GM12878 (cell line): ENCODE data around the gene TOMM6. TPM values are rescaled to one million over a fixed set of nuclear protein-coding genes. Genes with fewer than 3 reads are reported as not detected.

Experiments
- ATAC-seq: fragments of 200-7000 bp; cut with Tn5 transposase; 3 replicates; pipeline ENCODE4 v1.9.1; 2020; ENCODE audit warnings: mild to moderate bottlenecking, moderate library complexity
- BruUV-seq: library from RNA; stranded (reverse); fragments of 400-500 nt; replicated peaks from 2 replicates; lab custom pipeline; 2021; lab: Mats Ljungman, UMichigan
- CTCF ChIA-PET: fragments of 300-600 bp; sonication (Branson Sonifier 250); formaldehyde crosslinking; extraction: SDS; loops from one replicate; lab custom pipeline; 2021; ENCODE audit warnings: inconsistent platforms; lab: Yijun Ruan, JAX
- POLR2A ChIA-PET: fragments of 350-600 bp; formaldehyde crosslinking; extraction: SDS; loops from one replicate; lab custom pipeline; 2021; ENCODE audit warnings: inconsistent platforms; lab: Charles Lee
- RAD21 ChIA-PET: fragments of 300-600 bp; sonication (Branson Sonifier 250); formaldehyde crosslinking; loops from one replicate; lab custom pipeline; 2023; ENCODE audit warnings: antibody characterized with exemption; ENCODE audit not compliant: unreplicated experiment; lab: Charles Lee
- SMC1A ChIA-PET: fragments of 300-600 bp; sonication (Branson Sonifier 250); formaldehyde crosslinking; loops from one replicate; lab custom pipeline; 2023; ENCODE audit not compliant: unreplicated experiment, uncharacterized antibody; lab: Charles Lee
- DNase-seq: peaks from one replicate; pipeline ENCODE4 v3.0.0-alpha.2; 2011; ENCODE audit warnings: low read depth, low spot score
- FAIRE-seq: peaks from 3 replicates; lab custom pipeline; 2011; peaks lifted over from hg19 to GRCh38; lab: Jason Lieb, UNC
- H2AFZ ChIP-seq: 2 replicates; pipeline ENCODE4 v1.6.0; 2011; ENCODE audit warnings: low read depth, low read length, control low read depth; ENCODE audit not compliant: control insufficient read depth
- H3K27ac ChIP-seq: 2 replicates; pipeline ENCODE4 v1.5.1; 2011; ENCODE audit warnings: control low read depth; ENCODE audit not compliant: control insufficient read depth, insufficient read depth
- H3K27me3 ChIP-seq, 2 experiments: replicated peaks in 1 of 2; 2 replicates each; pipeline versions ENCODE4 v1.6.0 to v1.6.1; 2011; ENCODE audit warnings: low read length in 1 of 2; ENCODE audit not compliant: control insufficient read depth in 2 of 2, insufficient read depth in 2 of 2
- H3K36me3 ChIP-seq, 2 experiments: 2 replicates each; pipeline ENCODE4 v1.5.1; 2011; ENCODE audit warnings: low read length in 1 of 2; ENCODE audit not compliant: control insufficient read depth in 2 of 2, insufficient read depth in 2 of 2
- H3K4me1 ChIP-seq: 2 replicates; pipeline ENCODE4 v1.6.1; 2011; ENCODE audit warnings: mild to moderate bottlenecking, low read length, moderate library complexity, mixed read lengths; ENCODE audit not compliant: control insufficient read depth, insufficient read depth
- H3K4me2 ChIP-seq: 2 replicates; pipeline ENCODE4 v1.6.0; 2011; ENCODE audit warnings: control low read depth; ENCODE audit not compliant: control insufficient read depth, insufficient read depth
- H3K4me3 ChIP-seq: fragments of 200-600 bp; sonication (generic); 2 replicates; pipeline ENCODE4 v1.5.1; 2016
- H3K79me2 ChIP-seq: 2 replicates; pipeline ENCODE4 v1.6.0; 2011; ENCODE audit warnings: low read length; ENCODE audit not compliant: control insufficient read depth, insufficient read depth
- H3K9ac ChIP-seq: 2 replicates; pipeline ENCODE4 v1.8.0; 2011; ENCODE audit warnings: low read length, control low read depth, mixed read lengths; ENCODE audit not compliant: control insufficient read depth, insufficient read depth
- H3K9me3 ChIP-seq: replicated peaks from 3 replicates; pipeline ENCODE4 v1.5.1; 2011; ENCODE audit warnings: mild to moderate bottlenecking, low read length; ENCODE audit not compliant: control insufficient read depth, insufficient read depth
- H4K20me1 ChIP-seq: 2 replicates; pipeline ENCODE4 v1.6.0; 2011; ENCODE audit not compliant: control insufficient read depth, insufficient read depth
- BACH1 ChIP-seq: fragments of 450-650 bp; IDR thresholded peaks from 2 replicates; pipeline ENCODE4 v1.6.1; 2017; ENCODE audit warnings: mild to moderate bottlenecking, borderline replicate concordance
- BHLHE40 ChIP-seq, 2 experiments: fragments of 450-650 bp in 1 of 2; IDR thresholded peaks; 2 replicates each; pipeline ENCODE4 v1.6.1; 2011 to 2017; ENCODE audit warnings: low read depth in 2 of 2, borderline replicate concordance in 1 of 2, improper control_type of control experiment in 1 of 2, low read length in 1 of 2, mild to moderate bottlenecking in 1 of 2
- E4F1 ChIP-seq: fragments of 450-650 bp; IDR thresholded peaks from 2 replicates; pipeline ENCODE4 v1.6.1; 2018; ENCODE audit warnings: borderline replicate concordance, mild to moderate bottlenecking; ENCODE audit not compliant: partially characterized antibody
- EGR1 ChIP-seq, 2 experiments: IDR thresholded peaks; 1 replicate in 1 of 2; 2 replicates in 1 of 2; pipeline ENCODE4 v1.6.1; 2011 to 2012; ENCODE audit warnings: low read depth in 2 of 2, low read length in 2 of 2, borderline replicate concordance in 1 of 2, mild to moderate bottlenecking in 1 of 2, moderate library complexity in 1 of 2
- HDAC2 ChIP-seq: fragments of 200-600 bp; sonication (generic); IDR thresholded peaks from 2 replicates; pipeline ENCODE4 v1.6.1; 2017
- JUND ChIP-seq: IDR thresholded peaks from 2 replicates; pipeline ENCODE4 v1.6.1; 2012; ENCODE audit warnings: low read depth, mild to moderate bottlenecking, low read length, improper control_type of control experiment, moderate library complexity
- MTA3 ChIP-seq: IDR thresholded peaks from 2 replicates; pipeline ENCODE4 v1.6.1; 2012; ENCODE audit warnings: low read length, inconsistent platforms, borderline replicate concordance
- PAX5 ChIP-seq: IDR thresholded peaks from 2 replicates; pipeline ENCODE4 v1.6.1; 2011; ENCODE audit warnings: low read depth, low read length, borderline replicate concordance
- POLR2AphosphoS2 ChIP-seq: IDR thresholded peaks from 2 replicates; pipeline ENCODE4 v1.6.1; 2011; ENCODE audit warnings: low read depth, mild to moderate bottlenecking, low read length, improper control_type of control experiment, moderate library complexity
- SREBF2 ChIP-seq: IDR thresholded peaks from 2 replicates; pipeline ENCODE4 v1.6.1; 2012; ENCODE audit warnings: mild to moderate bottlenecking, low read length
- TAF1 ChIP-seq: IDR thresholded peaks from 2 replicates; pipeline ENCODE4 v1.6.1; 2011; ENCODE audit warnings: mild to moderate bottlenecking, low read depth, low read length, borderline replicate concordance
- TCF12 ChIP-seq: IDR thresholded peaks from 2 replicates; pipeline ENCODE4 v1.6.1; 2011; ENCODE audit warnings: low read depth, mild to moderate bottlenecking, low read length
- ZBTB40 ChIP-seq: fragments of 450-650 bp; IDR thresholded peaks from 2 replicates; pipeline ENCODE4 v1.6.1; 2016; ENCODE audit warnings: mild to moderate bottlenecking, moderate library complexity, borderline replicate concordance
- ZNF622 ChIP-seq: fragments of 450-650 bp; IDR thresholded peaks from 2 replicates; pipeline ENCODE4 v1.6.1; 2017; ENCODE audit warnings: mild to moderate bottlenecking, inconsistent platforms
- WGBS: methylation state at CpG from one replicate; pipeline ENCODE4 v1.1.6; 2016; ENCODE audit warnings: low lambda C conversion rate; ENCODE audit not compliant: insufficient replicate concordance, insufficient coverage; ENCODE audit errors: missing lambda C conversion rate; 5-methylcytosine and 5-hydroxymethylcytosine counted together
- in situ Hi-C: fragments of 300-500 bp; cut with MboI; formaldehyde crosslinking; loops from 9 replicates; pipeline ENCODE4 v1.14.3; 2018; ENCODE audit warnings: mixed read lengths
- intact Hi-C: fragments of 100-400 bp; cut with micrococcal nuclease; formaldehyde crosslinking; loops from one replicate; pipeline ENCODE4 v1.14.2; 2022; ENCODE audit not compliant: unreplicated experiment
- polyA plus RNA-seq, 11 experiments: library from polyadenylated mRNA; depleted of rRNA in 4 of 11; unstranded in 6 of 11; stranded (reverse) in 5 of 11; fragments of >200 nt; fragmentation: Nextera tagmentation in 4 of 11; fragmentation: Illumina TruSeq in 1 of 11; extraction: Ambion mirVana in 4 of 11; extraction: Trizol in 1 of 11; gene quantifications; 1 replicate in 1 of 11; 2 replicates in 10 of 11; pipeline versions ENCODE4 v1.2.1 to v1.2.3, GENCODE V29; 2011 to 2016; ENCODE audit warnings: inconsistent platforms in 2 of 11, missing spikeins in 2 of 11, low read depth in 1 of 11
- total RNA-seq, 4 experiments: library from RNA; depleted of rRNA in 3 of 4; stranded (reverse); fragments of >200 nt in 3 of 4; fragmentation: Illumina TruSeq in 1 of 4; extraction: Trizol in 1 of 4; gene quantifications; 2 replicates each; pipeline versions ENCODE4 v1.2.1 to v1.2.3, GENCODE V29; 2013 to 2021
- TF ChIP-seq, protein P1 (sequence below): IDR thresholded peaks from 2 replicates; pipeline ENCODE4 v1.6.1; 2011; ENCODE audit warnings: borderline replicate concordance, low read depth, mild to moderate bottlenecking, moderate library complexity, mixed read lengths, low read length; ENCODE audit not compliant: insufficient read depth; ENCODE audit errors: extremely low read length

Gene TOMM6
- total and polyA plus RNA-seq, 10 of the 15 experiments (the other 5 are each of a cell fraction or from before 2014, with no cell fraction given): 206 to 746 (median 448) TPM

DNA sequence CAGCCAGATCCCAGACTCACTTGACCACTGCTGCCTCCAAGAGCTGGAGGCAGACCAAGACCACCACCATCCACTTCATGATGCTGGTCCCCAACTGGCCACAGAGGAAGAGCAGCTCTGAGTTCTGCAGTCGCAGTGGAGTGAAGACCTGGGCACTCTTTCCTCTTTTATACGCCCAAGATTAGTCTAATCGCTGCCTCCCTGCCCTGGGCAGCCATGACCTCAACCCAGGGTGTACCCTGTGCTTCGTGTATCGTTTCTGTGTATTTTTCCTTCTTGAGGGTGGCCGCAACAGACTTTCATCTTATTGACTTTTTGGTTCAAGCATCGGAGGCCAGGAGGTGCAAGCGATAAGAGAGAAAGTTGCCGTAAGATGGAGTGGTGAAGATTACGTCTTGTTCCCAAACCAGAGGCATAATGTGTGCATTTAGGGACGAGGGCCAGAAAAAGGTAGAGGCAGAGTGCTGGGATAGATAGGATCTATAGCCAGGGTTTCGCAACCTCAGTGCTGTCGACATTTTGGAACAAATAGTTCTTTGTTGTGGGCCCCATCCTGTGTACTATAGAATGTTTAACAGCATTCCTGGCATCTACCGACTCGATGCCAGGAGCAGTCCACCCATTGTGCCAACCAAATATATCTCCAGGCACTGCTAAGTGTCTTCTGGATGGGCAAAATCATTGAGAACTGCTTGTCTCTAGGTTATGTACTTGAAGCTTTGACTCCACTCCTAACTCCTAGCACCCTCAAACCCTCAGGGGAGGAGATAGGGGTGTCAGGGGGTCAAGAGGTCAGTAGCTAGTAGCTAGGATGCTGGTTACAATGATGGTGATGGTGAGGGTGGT is 40.0 kb upstream of the TOMM6 start, which contains the start of gene PGC:
Gene PGC, minus strand, starts transcription at position 142 of the 846 bp plus-strand sequence. Its CDS starts 63 bp downstream, at position 79.
- in situ Hi-C loops: no loop called here
- ChIA-PET SMC1A (interaction anchor here (1.1 kb wide), 1 partner anchor 31 kb away, joined by 3 read pairs; no protein-coding TSS in a partner anchor), POLR2A (interaction anchor here (0.6 kb wide), 1 partner anchor 415 kb away, joined by 3 read pairs; no protein-coding TSS in a partner anchor)
- TF ChIP-seq ZBTB40 (no peak), PAX5 (no peak), E4F1 (no peak), ZNF622 (no peak), POLR2AphosphoS2 (no peak), SREBF2 (no peak), BHLHE40 (IDR thresholded peaks at IDR 0.05; ENCODE audit: borderline replicate concordance in 1 of 2, low read depth in 2 of 2, low read length in 1 of 2) (no peak), TAF1 (no peak), MTA3 (no peak), HDAC2 (no peak), JUND (no peak), TCF12 (no peak), BACH1 (no peak), EGR1 (IDR thresholded peaks at IDR 0.05; ENCODE audit: borderline replicate concordance in 1 of 2, low read depth in 2 of 2, low read length in 2 of 2) (no peak)
- TF ChIP-seq, protein P1, sequence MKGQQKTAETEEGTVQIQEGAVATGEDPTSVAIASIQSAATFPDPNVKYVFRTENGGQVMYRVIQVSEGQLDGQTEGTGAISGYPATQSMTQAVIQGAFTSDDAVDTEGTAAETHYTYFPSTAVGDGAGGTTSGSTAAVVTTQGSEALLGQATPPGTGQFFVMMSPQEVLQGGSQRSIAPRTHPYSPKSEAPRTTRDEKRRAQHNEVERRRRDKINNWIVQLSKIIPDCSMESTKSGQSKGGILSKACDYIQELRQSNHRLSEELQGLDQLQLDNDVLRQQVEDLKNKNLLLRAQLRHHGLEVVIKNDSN: no peak

More for the DNA sequence above, 40.0 kb upstream of the TOMM6 start, which contains the start of gene PGC:
- Histone ChIP-seq H3K36me3 (no peaks in the 10 kb centered on the region), H3K9ac (no peak within 1 kb of the TSS), H3K4me2 (no peak within 1 kb of the TSS), H3K4me3 (no peak within 1 kb of the TSS), H3K79me2 (no peaks in the 10 kb centered on the region), H3K27me3 (no peaks in the 10 kb centered on the region; a peak in 1 of 4 replicates), H3K27ac (no peak within 1 kb of the TSS), H2AFZ (no peak within 1 kb of the TSS), H3K9me3 (no peaks in the 10 kb centered on the region), H3K4me1 (no peaks in the 10 kb centered on the region), H4K20me1 (no peaks in the 10 kb centered on the region)
- FAIRE-seq (no peak), DNase-seq (no peak), ATAC-seq (no peak)
- ChIA-PET CTCF (no interaction called here), RAD21 (no interaction called here)
- 52% methylated on average over 15 of the region's 15 CpGs for WGBS
- BruUV-seq: no TSS peak
- intact Hi-C loops: no loop called here
